Astrocyte of the spinal cord (primary cell): Measurements from ENCODE around the gene DPH2.

Experiments used
- DNase-seq: peaks from one replicate; pipeline ENCODE4 v3.0.0; 2011; ENCODE audit warnings: low read depth, low spot score
- H3K4me3 ChIP-seq: 2 replicates; pipeline ENCODE4 v1.5.1; 2011; ENCODE audit warnings: low read depth, mild to moderate bottlenecking, low read length, moderate library complexity
- in situ Hi-C: cut with HindIII; loops from 2 replicates; pipeline ENCODE4 v1.10.0; 2017; ENCODE audit warnings: low sequenced_read_pairs
- TF ChIP-seq, protein P1 (sequence below): IDR thresholded peaks from 2 replicates; pipeline ENCODE4 v1.5.1; 2012; ENCODE audit warnings: low read depth, mild to moderate bottlenecking, low read length, inconsistent platforms

The DPH2 gene

DNA sequence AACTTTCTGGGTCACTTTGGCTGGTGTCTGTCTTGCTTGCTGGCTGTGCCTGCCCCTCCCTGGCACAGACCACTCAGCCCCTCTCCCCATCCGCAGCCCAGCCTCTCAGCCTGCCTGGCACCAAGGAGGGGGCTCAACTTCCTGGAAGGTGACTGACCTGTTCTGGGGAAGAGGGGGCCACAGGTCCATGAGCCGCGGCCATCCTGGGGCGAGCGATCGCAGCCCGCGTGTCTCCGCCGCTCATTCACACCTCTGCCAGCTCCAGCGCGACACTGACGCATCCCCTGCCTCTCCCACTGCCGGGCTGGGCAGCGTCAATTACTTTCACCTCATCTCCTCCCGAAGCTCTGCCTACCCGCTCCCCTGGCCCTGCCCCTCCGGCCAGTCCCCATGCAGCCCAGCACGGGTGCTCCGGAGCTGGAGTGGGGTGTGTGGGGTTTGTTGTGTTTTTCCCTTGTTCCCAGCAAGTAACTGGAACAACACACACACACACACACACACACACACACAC lies 47.1 kb downstream of the DPH2 start:
- TF ChIP-seq, protein P1, sequence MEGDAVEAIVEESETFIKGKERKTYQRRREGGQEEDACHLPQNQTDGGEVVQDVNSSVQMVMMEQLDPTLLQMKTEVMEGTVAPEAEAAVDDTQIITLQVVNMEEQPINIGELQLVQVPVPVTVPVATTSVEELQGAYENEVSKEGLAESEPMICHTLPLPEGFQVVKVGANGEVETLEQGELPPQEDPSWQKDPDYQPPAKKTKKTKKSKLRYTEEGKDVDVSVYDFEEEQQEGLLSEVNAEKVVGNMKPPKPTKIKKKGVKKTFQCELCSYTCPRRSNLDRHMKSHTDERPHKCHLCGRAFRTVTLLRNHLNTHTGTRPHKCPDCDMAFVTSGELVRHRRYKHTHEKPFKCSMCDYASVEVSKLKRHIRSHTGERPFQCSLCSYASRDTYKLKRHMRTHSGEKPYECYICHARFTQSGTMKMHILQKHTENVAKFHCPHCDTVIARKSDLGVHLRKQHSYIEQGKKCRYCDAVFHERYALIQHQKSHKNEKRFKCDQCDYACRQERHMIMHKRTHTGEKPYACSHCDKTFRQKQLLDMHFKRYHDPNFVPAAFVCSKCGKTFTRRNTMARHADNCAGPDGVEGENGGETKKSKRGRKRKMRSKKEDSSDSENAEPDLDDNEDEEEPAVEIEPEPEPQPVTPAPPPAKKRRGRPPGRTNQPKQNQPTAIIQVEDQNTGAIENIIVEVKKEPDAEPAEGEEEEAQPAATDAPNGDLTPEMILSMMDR: no peak
- H3K4me3 ChIP-seq: no peak overlapping the region
- no peak for DNase-seq
- in situ Hi-C loops: no loop called here

DNA sequence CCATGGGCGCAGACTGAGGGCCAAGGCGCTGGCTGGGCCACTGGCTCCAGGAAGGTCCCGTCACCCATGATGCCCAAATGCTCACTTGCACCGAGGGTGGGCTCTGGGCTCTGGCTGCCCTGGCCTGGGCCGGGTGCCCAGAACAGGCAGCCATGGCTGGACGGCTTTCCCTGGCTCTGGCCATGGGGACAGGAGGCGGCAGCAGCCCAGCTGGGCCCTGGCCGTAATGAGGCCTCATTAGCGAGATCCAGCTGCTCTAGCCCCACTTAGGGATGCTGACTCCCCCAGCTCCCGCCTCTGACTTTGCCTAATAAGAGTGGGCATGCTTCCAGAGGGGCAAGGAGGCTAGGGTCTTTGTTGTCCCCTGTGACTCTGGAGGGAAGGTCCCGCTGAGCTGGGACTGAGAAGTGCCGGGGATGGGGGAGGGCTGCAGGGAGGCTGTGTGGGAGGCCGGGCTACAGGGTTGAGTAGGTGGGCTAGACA lies 49.7 kb downstream of the DPH2 start:
- DNase-seq: no peak
- in situ Hi-C loops: no loop called here
- no peak overlapping the region for H3K4me3 ChIP-seq
- TF ChIP-seq, protein P1: no peak

DNA sequence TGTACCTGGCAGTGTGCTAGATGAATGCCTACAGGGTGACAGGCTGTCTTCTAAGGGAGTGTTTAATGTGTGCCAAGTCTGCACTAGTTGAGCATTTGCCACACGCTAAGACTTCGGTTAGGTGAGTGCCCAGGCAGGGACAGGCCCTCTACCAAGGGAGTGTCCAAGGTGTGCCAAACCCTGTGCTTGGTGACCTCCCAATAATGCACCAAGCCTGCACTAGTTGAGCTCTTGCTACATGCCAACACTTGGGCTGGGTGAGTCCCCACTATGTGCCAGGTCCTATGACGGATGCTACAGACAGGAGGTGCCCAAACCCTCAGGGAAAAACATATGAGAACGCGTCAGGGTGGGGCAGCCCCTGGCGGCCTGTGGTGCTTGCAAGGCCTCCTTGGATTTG lies 50.7 kb downstream of the DPH2 start:
- TF ChIP-seq, protein P1: no peak
- no peak for DNase-seq
- no peak overlapping the region for H3K4me3 ChIP-seq
- in situ Hi-C loops: no loop called here

DNA sequence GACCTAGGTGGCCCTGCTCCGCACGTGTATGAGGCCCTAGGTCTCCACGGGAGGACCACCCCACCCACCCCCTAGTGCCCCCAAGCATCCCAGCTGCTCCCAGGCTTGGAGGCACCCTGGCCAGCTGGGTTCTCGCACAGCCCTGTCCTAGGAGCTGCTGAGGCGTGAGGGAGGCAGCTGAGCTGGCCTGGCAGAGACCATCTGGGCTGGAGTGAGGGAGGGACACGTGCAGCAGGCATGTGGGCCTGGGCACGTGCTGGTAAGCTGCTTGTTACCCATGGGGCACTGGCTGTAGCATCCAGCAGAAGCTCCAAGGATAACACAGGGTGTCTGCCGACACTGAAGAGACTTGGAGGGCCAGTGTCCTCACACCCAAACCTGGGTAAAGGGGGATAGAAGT lies 51.3 kb downstream of the DPH2 start:
- in situ Hi-C loops: no loop called here
- H3K4me3 ChIP-seq: no peak overlapping the region
- no peak for DNase-seq
- TF ChIP-seq, protein P1: no peak

DNA sequence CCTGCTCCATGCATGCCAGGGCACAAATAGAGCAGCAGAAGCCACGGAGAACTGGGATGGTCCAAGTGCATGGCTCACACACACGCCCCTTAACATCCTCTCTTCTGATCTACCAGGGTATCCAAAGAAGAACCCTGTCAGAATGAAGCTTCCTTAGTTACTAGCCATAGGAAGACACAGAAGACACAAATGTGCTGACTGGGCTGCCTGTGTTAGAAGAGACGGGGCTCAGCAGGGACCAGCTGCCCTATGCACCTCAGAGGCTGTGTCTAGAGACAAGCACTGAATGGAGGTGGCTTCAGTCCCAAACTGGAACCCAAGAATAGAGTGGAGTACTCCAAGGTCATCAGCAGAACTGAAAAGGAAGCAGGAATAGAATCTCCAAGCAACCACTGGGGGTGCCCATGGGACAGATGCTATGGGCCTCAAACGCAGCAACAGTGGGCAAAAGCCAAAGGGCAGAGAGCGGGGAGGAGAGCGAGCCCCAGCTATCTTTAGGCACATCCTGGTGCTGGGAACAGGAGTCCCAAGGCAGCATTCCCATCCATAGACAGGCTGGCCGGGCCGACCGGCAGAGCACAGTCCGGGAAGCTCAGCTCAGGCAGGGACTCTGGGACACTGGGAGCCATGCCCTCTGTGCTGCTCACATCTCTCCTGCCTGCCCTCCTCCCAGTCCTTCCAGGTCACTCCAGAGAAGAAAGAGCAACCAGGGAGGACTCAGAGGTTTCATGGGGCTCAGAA lies 51.9 kb downstream of the DPH2 start:
- H3K4me3 ChIP-seq: no peak overlapping the region
- DNase-seq: no peak
- TF ChIP-seq, protein P1: peak; percentile 7
- in situ Hi-C loops: no loop called here
